Activated CD8-positive, alpha-beta T cell treated with anti-CD3 and anti-CD28 coated beads for 36 hours (primary cell): Measurements from ENCODE around the gene TBPL2. TPM values are rescaled to one million over a fixed set of nuclear protein-coding genes. Genes with fewer than 3 reads are reported as not detected.

Experiments
- ATAC-seq: fragments of 200-7000 bp; cut with Tn5 transposase; one replicate; pipeline ENCODE4 v1.10.0; 2021; ENCODE audit warnings: mild to moderate bottlenecking, moderate library complexity
- CTCF ChIA-PET: fragments of 350-600 bp; sonication (Branson Sonifier 250); formaldehyde crosslinking; loops from one replicate; lab custom pipeline; 2021; ENCODE audit warnings: antibody characterized with exemption; lab: Charles Lee
- POLR2A ChIA-PET: fragments of 350-600 bp; sonication (Branson Sonifier 250); formaldehyde crosslinking; loops from one replicate; lab custom pipeline; 2021; ENCODE audit warnings: antibody characterized with exemption; lab: Charles Lee
- DNase-seq: peaks from one replicate; pipeline ENCODE4 v3.0.0-alpha.2; 2020
- H3K27ac Mint-ChIP-seq: one replicate; pipeline ENCODE4 v1.8.0; 2021; ENCODE audit warnings: mild to moderate bottlenecking, mixed read lengths
- H3K27me3 Mint-ChIP-seq: one replicate; pipeline ENCODE4 v1.8.0; 2021; ENCODE audit warnings: mixed read lengths
- H3K36me3 Mint-ChIP-seq: one replicate; pipeline ENCODE4 v1.8.0; 2021; ENCODE audit warnings: low read depth, mixed read lengths
- H3K4me1 Mint-ChIP-seq: one replicate; pipeline ENCODE4 v1.8.0; 2021; ENCODE audit warnings: low read depth, mixed read lengths
- H3K4me3 Mint-ChIP-seq: one replicate; pipeline ENCODE4 v1.8.0; 2021; ENCODE audit warnings: mild to moderate bottlenecking, moderate library complexity, mixed read lengths
- H3K9me3 Mint-ChIP-seq: one replicate; pipeline ENCODE4 v1.8.0; 2021; ENCODE audit warnings: mixed read lengths
- CTCF ChIP-seq: fragments of 200-600 bp; IDR thresholded peaks from one replicate; pipeline ENCODE4 v1.8.0; 2022; ENCODE audit warnings: antibody characterized with exemption, mild to moderate bottlenecking
- intact Hi-C: fragments of 100-400 bp; cut with micrococcal nuclease; formaldehyde crosslinking; loops from one replicate; pipeline ENCODE4 v1.10.0; 2022
- total RNA-seq, 2 experiments: library from RNA; stranded (reverse); gene quantifications; one replicate each; pipeline ENCODE4 v1.2.3, GENCODE V29; 2021

Gene TBPL2
- total RNA-seq, 2 experiments from 2014 or later = not detected

- H3K4me3 Mint-ChIP-seq = no peak overlapping the region
- H3K4me1 Mint-ChIP-seq = peaks cover 39% of the 10 kb centered on the region
- intact Hi-C loops = no loop called here
- peak overlapping the region; percentile 23 for H3K27ac Mint-ChIP-seq
- DNase-seq (peak; percentile 45), ATAC-seq (peak; percentile 85)
- POLR2A ChIA-PET = no interaction called here
- TF ChIP-seq CTCF = no peak
- CTCF ChIA-PET = no interaction called here
- no peaks in the 10 kb centered on the region for H3K9me3 Mint-ChIP-seq
- no peaks in the 10 kb centered on the region for H3K27me3 Mint-ChIP-seq
- peaks cover 9% of the 10 kb centered on the region for H3K36me3 Mint-ChIP-seq
Measured at GRCh38 chr14:55399852-55400251, 40.6 kb downstream of the TBPL2 start.

GRCh38 chr14:55399183-55399582 lies 41.2 kb downstream of the TBPL2 start:
- no peak for TF ChIP-seq CTCF

GRCh38 chr14:55398679-55399078 lies 41.7 kb downstream of the TBPL2 start:
- ChIA-PET POLR2A (no interaction called here), CTCF (interaction anchor here (1.2 to 1.7 kb wide), 2 partner anchors 18 to 128 kb away, joined by 5 read pairs; no protein-coding TSS in a partner anchor)
- Mint-ChIP-seq H3K27me3 (no peaks in the 10 kb centered on the region), H3K36me3 (peaks cover 9% of the 10 kb centered on the region), H3K4me1 (peaks cover 28% of the 10 kb centered on the region), H3K4me3 (no peak overlapping the region), H3K9me3 (no peaks in the 10 kb centered on the region), H3K27ac (no peak overlapping the region)
- intact Hi-C loops = no loop called here
- DNase-seq = peak; percentile 10
- no peak for TF ChIP-seq CTCF
- no peak for ATAC-seq

More at GRCh38 chr14:55399183-55399582, 41.2 kb downstream of the TBPL2 start:
- no peak for DNase-seq
- H3K9me3 Mint-ChIP-seq = no peaks in the 10 kb centered on the region
- intact Hi-C loops = no loop called here
- ChIA-PET CTCF (no interaction called here), POLR2A (no interaction called here)
- ATAC-seq = no peak
- peaks cover 9% of the 10 kb centered on the region for H3K36me3 Mint-ChIP-seq
- H3K4me1 Mint-ChIP-seq = peaks cover 33% of the 10 kb centered on the region
- H3K27me3 Mint-ChIP-seq = no peaks in the 10 kb centered on the region
- no peak overlapping the region for H3K4me3 Mint-ChIP-seq
- no peak overlapping the region for H3K27ac Mint-ChIP-seq

- ATAC-seq (no peak), DNase-seq (no peak)
- H3K27me3 Mint-ChIP-seq = no peaks in the 10 kb centered on the region
- CTCF ChIA-PET = no interaction called here
- intact Hi-C loops = no loop called here
- no peaks in the 10 kb centered on the region for H3K9me3 Mint-ChIP-seq
- peaks cover 40% of the 10 kb centered on the region for H3K4me1 Mint-ChIP-seq
- peaks cover 38% of the 10 kb centered on the region for H3K36me3 Mint-ChIP-seq
- no peak for TF ChIP-seq CTCF
- H3K27ac Mint-ChIP-seq = peak overlapping the region; percentile 84
- no peak overlapping the region for H3K4me3 Mint-ChIP-seq
- POLR2A ChIA-PET = interaction anchor here (1.3 kb wide), 1 partner anchor 17 kb away, joined by 4 read pairs; no protein-coding TSS in a partner anchor
Measured at GRCh38 chr14:55389330-55389729, 51.1 kb downstream of the TBPL2 start.

GRCh38 chr14:55388160-55388559 lies 52.3 kb downstream of the TBPL2 start:
- TF ChIP-seq CTCF = no peak
- peaks cover 44% of the 10 kb centered on the region for H3K4me1 Mint-ChIP-seq
- no peaks in the 10 kb centered on the region for H3K9me3 Mint-ChIP-seq
- ATAC-seq = peak; percentile 63
- intact Hi-C loops = no loop called here
- peak; percentile 38 for DNase-seq
- ChIA-PET CTCF (interaction anchor here (1.4 kb wide), 1 partner anchor 29 kb away, joined by 3 read pairs; no protein-coding TSS in a partner anchor), POLR2A (interaction anchor here (1.0 kb wide), 1 partner anchor 16 kb away, joined by 6 read pairs; no protein-coding TSS in a partner anchor)
- no peak overlapping the region for H3K4me3 Mint-ChIP-seq
- H3K27ac Mint-ChIP-seq = peak overlapping the region; percentile 84
- H3K36me3 Mint-ChIP-seq = peaks cover 41% of the 10 kb centered on the region
- no peaks in the 10 kb centered on the region for H3K27me3 Mint-ChIP-seq
